H9 (cell line): ENCODE data around the gene VWA8. TPM values are rescaled to one million over a fixed set of nuclear protein-coding genes. Genes with fewer than 3 reads are reported as not detected.

Experiments
- DNase-seq: peaks from one replicate; pipeline ENCODE4 v3.0.0-alpha.2; 2017
- H2AFZ ChIP-seq: one replicate; pipeline ENCODE4 v1.6.1; 2013; ENCODE audit warnings: mild to moderate bottlenecking, low read length, control low read depth, moderate library complexity
- H2AK5ac ChIP-seq: 2 replicates; pipeline ENCODE4 v1.6.1; 2013; ENCODE audit warnings: low read length, control low read depth, mixed read lengths; ENCODE audit not compliant: insufficient read length
- H2BK120ac ChIP-seq: one replicate; pipeline ENCODE4 v1.6.1; 2013; ENCODE audit warnings: low read depth, mild to moderate bottlenecking, low read length, control low read depth, inconsistent platforms; ENCODE audit not compliant: poor library complexity, severe bottlenecking
- H2BK12ac ChIP-seq: 2 replicates; pipeline ENCODE4 v1.6.1; 2013; ENCODE audit warnings: low read length, control low read depth, mixed read lengths, low read depth; ENCODE audit not compliant: insufficient read length
- H2BK15ac ChIP-seq: 2 replicates; pipeline ENCODE4 v1.6.1; 2013; ENCODE audit warnings: low read depth, low read length, control low read depth
- H2BK20ac ChIP-seq: one replicate; pipeline ENCODE4 v1.6.1; 2013; ENCODE audit warnings: low read depth, mild to moderate bottlenecking, low read length, control low read depth, inconsistent platforms; ENCODE audit not compliant: poor library complexity, severe bottlenecking
- H2BK5ac ChIP-seq: 2 replicates; pipeline ENCODE4 v1.6.1; 2013; ENCODE audit warnings: low read length, control low read depth, mixed read lengths; ENCODE audit not compliant: insufficient read length
- H3K14ac ChIP-seq: 2 replicates; pipeline ENCODE4 v1.6.1; 2013; ENCODE audit warnings: low read length, control low read depth; ENCODE audit not compliant: insufficient read depth
- H3K18ac ChIP-seq: 2 replicates; pipeline ENCODE4 v1.6.1; 2013; ENCODE audit warnings: low read depth, mild to moderate bottlenecking, mixed read lengths, low read length, control low read depth; ENCODE audit not compliant: insufficient read length
- H3K23ac ChIP-seq: 2 replicates; pipeline ENCODE4 v1.6.1; 2013; ENCODE audit warnings: low read length, control low read depth, mixed read lengths, low read depth; ENCODE audit not compliant: insufficient read length
- H3K23me2 ChIP-seq: 2 replicates; pipeline ENCODE4 v1.6.1; 2013; ENCODE audit warnings: low read depth, mild to moderate bottlenecking, mixed read lengths, low read length, control low read depth; ENCODE audit not compliant: insufficient read length, poor library complexity, severe bottlenecking
- H3K27ac ChIP-seq: 2 replicates; pipeline ENCODE4 v1.5.1; 2013; ENCODE audit warnings: low read length, control low read depth, mixed read lengths, low read depth; ENCODE audit not compliant: insufficient read length
- H3K27me3 ChIP-seq: 2 replicates; pipeline ENCODE4 v1.6.1; 2013; ENCODE audit warnings: low read length, control low read depth, inconsistent platforms; ENCODE audit not compliant: insufficient read depth
- H3K4ac ChIP-seq: 2 replicates; pipeline ENCODE4 v1.6.1; 2013; ENCODE audit warnings: low read depth, mild to moderate bottlenecking, control low read depth, inconsistent platforms, low read length, moderate library complexity
- H3K4me1 ChIP-seq: 2 replicates; pipeline ENCODE4 v1.6.1; 2013; ENCODE audit warnings: low read length, control low read depth, inconsistent platforms; ENCODE audit not compliant: insufficient read depth
- H3K4me2 ChIP-seq: 2 replicates; pipeline ENCODE4 v1.6.1; 2013; ENCODE audit warnings: low read length, control low read depth, mixed read lengths; ENCODE audit not compliant: insufficient read length, insufficient read depth
- H3K56ac ChIP-seq: 2 replicates; pipeline ENCODE4 v1.6.1; 2013; ENCODE audit warnings: low read depth, mild to moderate bottlenecking, mixed read lengths, low read length, control low read depth; ENCODE audit not compliant: insufficient read length
- H3K79me1 ChIP-seq: 2 replicates; pipeline ENCODE4 v1.6.1; 2013; ENCODE audit warnings: low read depth, mild to moderate bottlenecking, moderate library complexity, low read length, control low read depth, inconsistent platforms; ENCODE audit not compliant: insufficient read depth, poor library complexity, severe bottlenecking
- H3K79me2 ChIP-seq: 2 replicates; pipeline ENCODE4 v1.6.1; 2013; ENCODE audit warnings: low read length, control low read depth, inconsistent platforms; ENCODE audit not compliant: insufficient read depth
- H3K9ac ChIP-seq: 2 replicates; pipeline ENCODE4 v1.6.1; 2013; ENCODE audit warnings: low read length, control low read depth, mixed read lengths; ENCODE audit not compliant: insufficient read length; ENCODE audit errors: extremely low read depth
- H3K9me3 ChIP-seq: one replicate; pipeline ENCODE4 v1.6.1; 2013; ENCODE audit warnings: low read depth, low read length, inconsistent platforms; ENCODE audit not compliant: control insufficient read depth
- H3T11ph ChIP-seq: one replicate; pipeline ENCODE4 v1.6.1; 2013; ENCODE audit warnings: mild to moderate bottlenecking, low read length, control low read depth, inconsistent platforms
- H4K20me1 ChIP-seq: one replicate; pipeline ENCODE4 v1.6.1; 2013; ENCODE audit not compliant: control insufficient read depth, insufficient read length, insufficient read depth
- H4K5ac ChIP-seq: 2 replicates; pipeline ENCODE4 v1.6.1; 2013; ENCODE audit warnings: low read depth, mild to moderate bottlenecking, mixed read lengths, low read length, control low read depth; ENCODE audit not compliant: insufficient read length
- H4K8ac ChIP-seq: replicated peaks from 2 replicates; pipeline ENCODE4 v1.6.1; 2013; ENCODE audit warnings: low read length, control low read depth, mixed read lengths, low read depth; ENCODE audit not compliant: insufficient read length
- H4K91ac ChIP-seq: 2 replicates; pipeline ENCODE4 v1.6.1; 2013; ENCODE audit warnings: low read depth, mild to moderate bottlenecking, moderate library complexity, mixed read lengths, low read length, control low read depth; ENCODE audit not compliant: insufficient read length
- H3K27ac Mint-ChIP-seq, 3 experiments: 2 replicates in 2 of 3; 3 replicates in 1 of 3; pipeline ENCODE4 v1.8.0; 2020 to 2021; ENCODE audit warnings: mixed read lengths in 3 of 3, mild to moderate bottlenecking in 1 of 3, moderate library complexity in 1 of 3
- H3K27me3 Mint-ChIP-seq: 2 replicates; pipeline ENCODE4 v1.8.0; 2021; ENCODE audit warnings: low read depth, mild to moderate bottlenecking, moderate library complexity, mixed read lengths
- H3K36me3 Mint-ChIP-seq, 3 experiments: 2 replicates in 2 of 3; 3 replicates in 1 of 3; pipeline ENCODE4 v1.8.0; 2020 to 2021; ENCODE audit warnings: low read depth in 3 of 3, mixed read lengths in 3 of 3; ENCODE audit not compliant: insufficient read depth in 1 of 3
- H3K4me1 Mint-ChIP-seq, 2 experiments: 2 replicates each; pipeline ENCODE4 v1.8.0; 2020; ENCODE audit warnings: mixed read lengths in 2 of 2
- H3K4me3 Mint-ChIP-seq, 2 experiments: 2 replicates in 1 of 2; 3 replicates in 1 of 2; pipeline ENCODE4 v1.8.0; 2020 to 2021; ENCODE audit warnings: mild to moderate bottlenecking in 2 of 2, mixed read lengths in 2 of 2, moderate library complexity in 1 of 2
- H3K9me3 Mint-ChIP-seq, 2 experiments: 2 replicates in 1 of 2; 3 replicates in 1 of 2; pipeline ENCODE4 v1.8.0; 2020; ENCODE audit warnings: mild to moderate bottlenecking in 2 of 2, mixed read lengths in 2 of 2, moderate library complexity in 1 of 2
- WGBS: extraction: QIAGEN DNeasy Blood & Tissue Kit; methylation state at CpG from one replicate; pipeline ENCODE4 v1.1.7; 2013; ENCODE audit warnings: missing lambda C conversion rate, low lambda C conversion rate, mixed read lengths; ENCODE audit not compliant: insufficient read length; ENCODE audit errors: extremely low coverage; 5-methylcytosine and 5-hydroxymethylcytosine counted together
- total RNA-seq: library from RNA; stranded (reverse); gene quantifications from 2 replicates; pipeline ENCODE4 v1.2.1, GENCODE V29; 2021
- TF ChIP-seq, protein P1 (sequence below): fragments of 200-600 bp; sonication (generic); conservative IDR thresholded peaks from 3 replicates; pipeline ENCODE4 v1.8.0; 2021; ENCODE audit warnings: antibody characterized with exemption, mild to moderate bottlenecking

VWA8 gene
- total RNA-seq, 1 experiment from 2014 or later = 17.4 TPM

DNA sequence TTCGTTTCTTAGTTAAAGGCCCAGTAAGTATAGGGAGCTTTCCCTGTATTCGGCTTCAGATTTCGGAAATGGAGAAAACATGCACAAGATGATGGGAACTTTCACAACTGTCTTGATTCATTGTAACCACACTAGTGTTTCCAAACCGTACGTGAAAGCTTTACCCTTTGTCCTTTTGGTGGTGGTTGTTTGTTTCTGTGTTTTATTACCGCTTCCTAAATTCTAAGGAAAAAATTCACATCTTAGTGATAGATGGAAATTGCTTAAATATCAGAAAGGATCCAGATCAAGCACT is 504 bp upstream of the VWA8 start:
- H3K9me3 Mint-ChIP-seq = no peaks in the 10 kb centered on the region
- no peaks in the 10 kb centered on the region for H3K36me3 Mint-ChIP-seq
- TF ChIP-seq, protein P1, sequence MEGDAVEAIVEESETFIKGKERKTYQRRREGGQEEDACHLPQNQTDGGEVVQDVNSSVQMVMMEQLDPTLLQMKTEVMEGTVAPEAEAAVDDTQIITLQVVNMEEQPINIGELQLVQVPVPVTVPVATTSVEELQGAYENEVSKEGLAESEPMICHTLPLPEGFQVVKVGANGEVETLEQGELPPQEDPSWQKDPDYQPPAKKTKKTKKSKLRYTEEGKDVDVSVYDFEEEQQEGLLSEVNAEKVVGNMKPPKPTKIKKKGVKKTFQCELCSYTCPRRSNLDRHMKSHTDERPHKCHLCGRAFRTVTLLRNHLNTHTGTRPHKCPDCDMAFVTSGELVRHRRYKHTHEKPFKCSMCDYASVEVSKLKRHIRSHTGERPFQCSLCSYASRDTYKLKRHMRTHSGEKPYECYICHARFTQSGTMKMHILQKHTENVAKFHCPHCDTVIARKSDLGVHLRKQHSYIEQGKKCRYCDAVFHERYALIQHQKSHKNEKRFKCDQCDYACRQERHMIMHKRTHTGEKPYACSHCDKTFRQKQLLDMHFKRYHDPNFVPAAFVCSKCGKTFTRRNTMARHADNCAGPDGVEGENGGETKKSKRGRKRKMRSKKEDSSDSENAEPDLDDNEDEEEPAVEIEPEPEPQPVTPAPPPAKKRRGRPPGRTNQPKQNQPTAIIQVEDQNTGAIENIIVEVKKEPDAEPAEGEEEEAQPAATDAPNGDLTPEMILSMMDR = no peak
- no peak overlapping the region for H2BK20ac ChIP-seq
- H2BK15ac ChIP-seq = no peak overlapping the region
- no peak overlapping the region for H3K56ac ChIP-seq
- H4K91ac ChIP-seq = no peak overlapping the region
- no peak overlapping the region for H2AK5ac ChIP-seq
- H3T11ph ChIP-seq = no peak overlapping the region
- H3K79me2 ChIP-seq = peaks cover 3% of the 10 kb centered on the region; the same call in 1 of the 2 replicates
- peak overlapping the region; percentile 35 for H2AFZ ChIP-seq
- peak overlapping the region; percentile 91 to 95 (median 94); a peak in 6 of 7 replicates for H3K27ac Mint-ChIP-seq
- H3K79me1 ChIP-seq = no peaks in the 10 kb centered on the region
- DNase-seq = no peak
- peak overlapping the region; percentile 87; the same call in 1 of the 2 replicates for H3K14ac ChIP-seq
- H3K9me3 ChIP-seq = no peaks in the 10 kb centered on the region
- no peak overlapping the region for H4K8ac ChIP-seq
- no peak overlapping the region for H3K4ac ChIP-seq
- peaks cover 3% of the 10 kb centered on the region; the same call in 1 of the 2 replicates for H3K4me1 ChIP-seq
- peaks cover 4% of the 10 kb centered on the region; the same call in 1 of the 2 replicates for H3K27me3 Mint-ChIP-seq
- no peak overlapping the region for H4K5ac ChIP-seq
- no peak overlapping the region for H2BK5ac ChIP-seq
- peak overlapping the region; percentile 90 to 94 for H3K4me3 Mint-ChIP-seq
- peaks cover 3% of the 10 kb centered on the region for H3K23me2 ChIP-seq
- no peak overlapping the region for H2BK120ac ChIP-seq
- no peak overlapping the region for H3K23ac ChIP-seq
- peak overlapping the region; percentile 65 for H3K27ac ChIP-seq
- peak overlapping the region; percentile 90 for H3K9ac ChIP-seq
- H3K18ac ChIP-seq = peak overlapping the region; percentile 77
- no peak overlapping the region for H2BK12ac ChIP-seq
- no peaks in the 10 kb centered on the region for H3K27me3 ChIP-seq
- H4K20me1 ChIP-seq = no peaks in the 10 kb centered on the region
- peak overlapping the region; percentile 92 for H3K4me2 ChIP-seq
- peaks cover 14 to 17% of the 10 kb centered on the region in 2 experiments for H3K4me1 Mint-ChIP-seq
- WGBS = no CpG with 5 or more reads among the region's 6 CpGs
